HTR-8/SVneo (cell line): ENCODE results near the gene ALLC.

ENCODE experiments used
- DNase-seq: peaks from one replicate; pipeline ENCODE4 v3.0.0; 2011; ENCODE audit warnings: low spot score, mixed read lengths; ENCODE audit not compliant: insufficient read length
- FAIRE-seq: peaks from 2 replicates; lab custom pipeline; 2011; peaks lifted over from hg19 to GRCh38; lab: Jason Lieb, UNC

The ALLC gene

GRCh38 chr2:3739313-3739712, 81.3 kb downstream of the ALLC start:
- DNase-seq (no peak), FAIRE-seq (no peak)

- DNase-seq (no peak), FAIRE-seq (no peak)
These were observed 83.4 kb downstream of the ALLC start for GRCh38 chr2:3741396-3741795.

GRCh38 chr2:3741867-3742602, 84.0 kb downstream of the ALLC start:
- FAIRE-seq (no peak), DNase-seq (no peak)

GRCh38 chr2:3742743-3743508, 84.9 kb downstream of the ALLC start:
- no peak for FAIRE-seq
- DNase-seq = no peak

- DNase-seq = no peak
- peak; percentile 4 for FAIRE-seq
These were observed 86.1 kb downstream of the ALLC start for GRCh38 chr2:3743951-3744555.

- no peak for DNase-seq
- FAIRE-seq = no peak
These were observed 87.9 kb downstream of the ALLC start for GRCh38 chr2:3745920-3746319.

GRCh38 chr2:3747032-3747654, 89.1 kb downstream of the ALLC start:
- DNase-seq (no peak), FAIRE-seq (no peak)

- no peak for DNase-seq
- no peak for FAIRE-seq
These were observed 89.8 kb downstream of the ALLC start for GRCh38 chr2:3747826-3748225.

GRCh38 chr2:3749201-3749600, 91.2 kb downstream of the ALLC start:
- FAIRE-seq (no peak), DNase-seq (no peak)

- FAIRE-seq = no peak
- DNase-seq = no peak
These were observed 93.3 kb downstream of the ALLC start for GRCh38 chr2:3751251-3751650.

- FAIRE-seq = no peak
These were observed 93.8 kb downstream of the ALLC start for GRCh38 chr2:3751806-3752205.

More at GRCh38 chr2:3751806-3752205, 93.8 kb downstream of the ALLC start:
- no peak for DNase-seq
